Activated naive CD4-positive, alpha-beta T cell treated with anti-CD3 and anti-CD28 coated beads, Interleukin-2, amount 50 U/mL, for 24 hours (primary cell): ENCODE results near the gene CNTNAP2.

Source experiments
- H3K27ac Mint-ChIP-seq: one replicate; pipeline ENCODE4 v1.8.0; 2021; ENCODE audit warnings: mild to moderate bottlenecking, mixed read lengths
- H3K27me3 Mint-ChIP-seq: one replicate; pipeline ENCODE4 v1.8.0; 2021; ENCODE audit warnings: mixed read lengths
- H3K36me3 Mint-ChIP-seq: one replicate; pipeline ENCODE4 v1.8.0; 2021; ENCODE audit warnings: mixed read lengths
- H3K4me1 Mint-ChIP-seq: one replicate; pipeline ENCODE4 v1.8.0; 2021; ENCODE audit warnings: mixed read lengths
- H3K4me3 Mint-ChIP-seq: one replicate; pipeline ENCODE4 v1.8.0; 2021; ENCODE audit warnings: mild to moderate bottlenecking, mixed read lengths
- H3K9me3 Mint-ChIP-seq: one replicate; pipeline ENCODE4 v1.8.0; 2021; ENCODE audit warnings: mixed read lengths

Gene CNTNAP2

GRCh38 chr7:148135997-148136396 lies 2019.4 kb downstream of the CNTNAP2 start:
- peaks cover 5% of the 10 kb centered on the region for H3K27me3 Mint-ChIP-seq
- no peak overlapping the region for H3K4me3 Mint-ChIP-seq
- no peak overlapping the region for H3K27ac Mint-ChIP-seq
- no peaks in the 10 kb centered on the region for H3K36me3 Mint-ChIP-seq
- H3K9me3 Mint-ChIP-seq = no peaks in the 10 kb centered on the region
- H3K4me1 Mint-ChIP-seq = no peaks in the 10 kb centered on the region

- no peaks in the 10 kb centered on the region for H3K36me3 Mint-ChIP-seq
- H3K4me1 Mint-ChIP-seq = no peaks in the 10 kb centered on the region
- H3K27ac Mint-ChIP-seq = no peak overlapping the region
- H3K9me3 Mint-ChIP-seq = no peaks in the 10 kb centered on the region
- H3K4me3 Mint-ChIP-seq = no peak overlapping the region
- peaks cover 2% of the 10 kb centered on the region for H3K27me3 Mint-ChIP-seq
Measured at GRCh38 chr7:148142660-148143248, 2026.2 kb downstream of the CNTNAP2 start.

GRCh38 chr7:148144827-148145226 lies 2028.2 kb downstream of the CNTNAP2 start:
- Mint-ChIP-seq H3K4me3 (no peak overlapping the region), H3K27me3 (peaks cover 5% of the 10 kb centered on the region), H3K4me1 (no peaks in the 10 kb centered on the region), H3K9me3 (peaks cover 5% of the 10 kb centered on the region), H3K36me3 (peaks cover 2% of the 10 kb centered on the region), H3K27ac (no peak overlapping the region)

- Mint-ChIP-seq H3K27me3 (peaks cover 5% of the 10 kb centered on the region), H3K9me3 (peaks cover 5% of the 10 kb centered on the region), H3K4me3 (no peak overlapping the region), H3K4me1 (no peaks in the 10 kb centered on the region), H3K27ac (no peak overlapping the region), H3K36me3 (peaks cover 2% of the 10 kb centered on the region)
Measured at GRCh38 chr7:148146346-148146745, 2029.7 kb downstream of the CNTNAP2 start.

- no peaks in the 10 kb centered on the region for H3K4me1 Mint-ChIP-seq
- H3K36me3 Mint-ChIP-seq = peaks cover 2% of the 10 kb centered on the region
- no peak overlapping the region for H3K4me3 Mint-ChIP-seq
- peaks cover 5% of the 10 kb centered on the region for H3K27me3 Mint-ChIP-seq
- peaks cover 9% of the 10 kb centered on the region for H3K9me3 Mint-ChIP-seq
- no peak overlapping the region for H3K27ac Mint-ChIP-seq
Measured at GRCh38 chr7:148147438-148147837, 2030.8 kb downstream of the CNTNAP2 start.

GRCh38 chr7:148148456-148148855 lies 2031.9 kb downstream of the CNTNAP2 start:
- H3K4me3 Mint-ChIP-seq = no peak overlapping the region
- H3K27me3 Mint-ChIP-seq = peaks cover 5% of the 10 kb centered on the region
- H3K36me3 Mint-ChIP-seq = peaks cover 2% of the 10 kb centered on the region
- H3K27ac Mint-ChIP-seq = no peak overlapping the region
- H3K9me3 Mint-ChIP-seq = peaks cover 9% of the 10 kb centered on the region
- H3K4me1 Mint-ChIP-seq = no peaks in the 10 kb centered on the region

GRCh38 chr7:148149730-148150129 lies 2033.1 kb downstream of the CNTNAP2 start:
- Mint-ChIP-seq H3K4me1 (no peaks in the 10 kb centered on the region), H3K27ac (no peak overlapping the region), H3K27me3 (peaks cover 5% of the 10 kb centered on the region), H3K4me3 (no peak overlapping the region), H3K9me3 (peaks cover 9% of the 10 kb centered on the region), H3K36me3 (peaks cover 2% of the 10 kb centered on the region)

- Mint-ChIP-seq H3K4me1 (no peaks in the 10 kb centered on the region), H3K27ac (no peak overlapping the region), H3K27me3 (peaks cover 5% of the 10 kb centered on the region), H3K9me3 (peaks cover 9% of the 10 kb centered on the region), H3K4me3 (no peak overlapping the region), H3K36me3 (peaks cover 2% of the 10 kb centered on the region)
Measured at GRCh38 chr7:148151778-148152177, 2035.2 kb downstream of the CNTNAP2 start.

GRCh38 chr7:148153616-148154284 lies 2037.1 kb downstream of the CNTNAP2 start:
- H3K9me3 Mint-ChIP-seq = peaks cover 9% of the 10 kb centered on the region
- H3K4me3 Mint-ChIP-seq = no peak overlapping the region
- H3K4me1 Mint-ChIP-seq = no peaks in the 10 kb centered on the region
- H3K27ac Mint-ChIP-seq = no peak overlapping the region
- peaks cover 2% of the 10 kb centered on the region for H3K36me3 Mint-ChIP-seq
- H3K27me3 Mint-ChIP-seq = peaks cover 5% of the 10 kb centered on the region

GRCh38 chr7:148155000-148155399 lies 2038.4 kb downstream of the CNTNAP2 start:
- no peak overlapping the region for H3K27ac Mint-ChIP-seq

GRCh38 chr7:148155826-148156225 lies 2039.2 kb downstream of the CNTNAP2 start:
- H3K36me3 Mint-ChIP-seq = no peaks in the 10 kb centered on the region
- no peaks in the 10 kb centered on the region for H3K27me3 Mint-ChIP-seq
- H3K27ac Mint-ChIP-seq = no peak overlapping the region
- no peak overlapping the region for H3K4me3 Mint-ChIP-seq
- peaks cover 4% of the 10 kb centered on the region for H3K9me3 Mint-ChIP-seq
- H3K4me1 Mint-ChIP-seq = no peaks in the 10 kb centered on the region

More at GRCh38 chr7:148155000-148155399, 2038.4 kb downstream of the CNTNAP2 start:
- Mint-ChIP-seq H3K36me3 (no peaks in the 10 kb centered on the region), H3K9me3 (peaks cover 4% of the 10 kb centered on the region), H3K4me1 (no peaks in the 10 kb centered on the region), H3K4me3 (no peak overlapping the region), H3K27me3 (no peaks in the 10 kb centered on the region)

- Mint-ChIP-seq H3K36me3 (no peaks in the 10 kb centered on the region), H3K27ac (no peak overlapping the region), H3K27me3 (no peaks in the 10 kb centered on the region), H3K4me3 (no peak overlapping the region), H3K4me1 (no peaks in the 10 kb centered on the region), H3K9me3 (peaks cover 4% of the 10 kb centered on the region)
Measured at GRCh38 chr7:148156233-148156632, 2039.6 kb downstream of the CNTNAP2 start.

- Mint-ChIP-seq H3K27me3 (peaks cover 8% of the 10 kb centered on the region), H3K27ac (no peak overlapping the region), H3K4me3 (no peak overlapping the region), H3K9me3 (no peaks in the 10 kb centered on the region), H3K36me3 (no peaks in the 10 kb centered on the region), H3K4me1 (no peaks in the 10 kb centered on the region)
Measured at GRCh38 chr7:148159331-148159730, 2042.7 kb downstream of the CNTNAP2 start.

- Mint-ChIP-seq H3K27ac (no peak overlapping the region), H3K9me3 (no peaks in the 10 kb centered on the region), H3K27me3 (peaks cover 14% of the 10 kb centered on the region), H3K4me3 (no peak overlapping the region), H3K4me1 (no peaks in the 10 kb centered on the region), H3K36me3 (no peaks in the 10 kb centered on the region)
Measured at GRCh38 chr7:148161776-148162175, 2045.2 kb downstream of the CNTNAP2 start.

GRCh38 chr7:148162808-148163207 lies 2046.2 kb downstream of the CNTNAP2 start:
- H3K4me1 Mint-ChIP-seq = no peaks in the 10 kb centered on the region
- no peak overlapping the region for H3K4me3 Mint-ChIP-seq
- no peak overlapping the region for H3K27ac Mint-ChIP-seq
- no peaks in the 10 kb centered on the region for H3K36me3 Mint-ChIP-seq
- peaks cover 6% of the 10 kb centered on the region for H3K9me3 Mint-ChIP-seq
- H3K27me3 Mint-ChIP-seq = peaks cover 19% of the 10 kb centered on the region

GRCh38 chr7:148163246-148163645 lies 2046.6 kb downstream of the CNTNAP2 start:
- H3K9me3 Mint-ChIP-seq = peaks cover 6% of the 10 kb centered on the region
- H3K27me3 Mint-ChIP-seq = peaks cover 21% of the 10 kb centered on the region
- H3K27ac Mint-ChIP-seq = no peak overlapping the region
- no peaks in the 10 kb centered on the region for H3K36me3 Mint-ChIP-seq
- H3K4me1 Mint-ChIP-seq = no peaks in the 10 kb centered on the region
- H3K4me3 Mint-ChIP-seq = no peak overlapping the region
